Activated CD8-positive, alpha-beta memory T cell treated with anti-CD3 and anti-CD28 coated beads for 24 hours (primary cell): ENCODE results near the gene TRPM7.

Experiments used
- DNase-seq: peaks from one replicate; pipeline ENCODE4 v3.0.0-alpha.2; 2020

TRPM7 gene

DNA sequence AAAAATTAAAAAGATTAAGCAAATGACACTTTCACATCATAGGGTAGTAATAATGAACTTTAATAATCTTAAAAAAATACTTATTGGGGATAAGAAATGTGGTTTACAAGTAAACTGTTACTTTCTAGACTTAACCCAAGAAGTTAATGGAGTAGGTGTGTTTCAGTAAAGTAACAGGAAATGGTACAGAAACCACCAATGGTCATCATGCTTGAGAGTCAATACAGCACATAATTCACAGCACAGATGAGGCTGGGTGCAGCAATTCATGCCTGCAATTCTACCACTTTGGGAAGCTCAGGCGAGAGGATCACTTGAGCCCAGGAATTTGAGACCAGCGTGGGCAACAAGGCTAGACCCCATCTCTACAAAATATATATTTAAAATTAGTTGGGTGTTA is 128.6 kb downstream of the TRPM7 start:
- no peak for DNase-seq

DNA sequence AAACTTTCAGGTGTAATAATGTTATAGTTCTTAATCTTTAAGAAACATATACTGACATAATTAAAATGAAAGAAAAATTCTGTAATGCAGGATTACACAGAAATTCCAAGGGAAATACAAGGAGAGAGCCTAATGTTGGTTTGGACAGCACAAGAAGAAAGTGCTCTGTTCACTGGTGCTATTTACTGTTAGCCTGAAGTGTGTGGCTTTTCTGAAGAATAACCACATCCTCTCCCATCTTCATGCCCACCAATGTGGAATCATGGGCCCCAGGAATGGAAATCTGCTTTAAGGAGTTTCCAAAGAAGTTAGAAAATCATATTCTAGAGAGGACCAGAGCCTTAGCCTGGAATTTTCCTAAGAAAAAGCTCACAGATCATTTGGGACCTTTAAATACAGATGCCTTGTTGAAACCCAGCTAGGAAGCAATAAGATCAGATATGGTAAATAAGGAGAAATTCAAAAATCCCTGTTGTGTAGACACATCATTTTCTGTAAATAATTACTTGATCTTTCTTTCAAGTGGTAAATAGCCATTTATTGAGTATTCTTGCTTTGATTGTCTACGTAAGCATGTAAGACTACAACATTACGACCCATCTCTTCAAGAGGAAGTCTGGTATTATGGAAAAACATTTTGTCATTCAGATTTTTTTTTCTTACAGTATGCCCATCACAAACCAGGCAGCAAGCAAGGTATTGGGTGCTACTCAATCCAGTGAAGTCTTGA is 129.8 kb downstream of the TRPM7 start:
- DNase-seq = no peak

DNA sequence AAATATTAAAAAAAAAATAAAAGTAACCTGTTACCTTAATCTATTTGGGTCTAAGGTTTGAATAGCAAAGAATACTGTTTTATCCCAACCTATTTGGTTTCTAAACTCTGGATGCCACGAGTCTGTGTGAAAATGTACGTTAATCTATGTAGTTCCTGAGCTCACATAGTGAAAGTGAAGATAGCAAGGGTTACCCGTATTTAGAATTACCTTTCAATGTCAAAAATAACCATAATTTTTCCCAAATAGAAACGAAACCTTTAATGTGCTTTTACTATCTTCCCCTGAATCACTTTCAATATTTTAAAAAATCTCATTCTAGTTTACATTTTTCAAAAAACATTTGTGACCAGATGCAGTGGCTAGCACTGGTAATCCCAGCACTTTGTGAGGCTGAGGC is 134.4 kb downstream of the TRPM7 start:
- DNase-seq = no peak

- no peak for DNase-seq
Observed at GRCh38 chr15:50549326-50549725, 137.3 kb downstream of the TRPM7 start.

DNA sequence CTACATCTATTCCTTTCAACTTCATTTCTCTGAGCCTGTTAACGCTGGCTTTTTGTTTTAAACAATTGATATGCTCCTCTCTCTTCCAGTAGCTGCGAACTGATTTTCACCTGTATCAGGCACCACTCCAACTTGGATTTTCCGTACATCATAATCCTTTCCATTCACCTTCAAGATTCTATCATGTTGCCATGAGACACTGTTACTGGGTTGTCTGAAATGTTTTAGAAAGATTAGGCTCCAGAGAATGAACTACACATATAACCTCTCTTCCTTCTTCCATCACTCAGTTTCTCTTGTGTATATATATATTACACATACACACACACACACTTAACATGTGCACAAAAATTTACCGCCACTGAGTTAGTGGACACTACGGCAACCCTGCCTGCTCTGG is 140.0 kb downstream of the TRPM7 start, which contains the start of gene USP50:
Gene USP50 (minus strand): TSS at position 101 of the 400 bp plus-strand sequence. CDS start 141 bp downstream, outside the sequence.
- no peak for DNase-seq

GRCh38 chr15:50544368-50544767 is 142.2 kb downstream of the TRPM7 start:
- DNase-seq = no peak

DNA sequence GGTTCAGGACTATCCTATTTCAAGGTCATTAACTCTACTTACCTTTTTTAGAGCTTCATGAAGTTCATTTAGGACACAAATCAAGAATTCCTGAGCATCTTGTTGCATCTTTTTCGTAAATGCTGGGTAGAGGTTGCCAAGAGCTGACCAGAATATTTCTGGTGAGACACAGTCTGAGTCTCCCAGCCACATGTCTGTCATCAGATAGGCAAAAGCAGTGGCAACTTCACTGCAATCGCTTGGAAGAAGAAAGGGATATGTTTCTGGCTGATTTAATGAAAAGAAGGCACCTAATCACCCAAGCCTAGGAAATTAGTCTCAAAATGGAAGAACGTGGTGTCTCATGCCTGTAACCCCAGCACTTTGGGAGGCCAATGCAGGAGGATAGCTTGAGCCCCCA is 143.0 kb downstream of the TRPM7 start:
- no peak for DNase-seq

GRCh38 chr15:50542887-50543210 is 143.7 kb downstream of the TRPM7 start:
- no peak for DNase-seq

- no peak for DNase-seq
Observed at GRCh38 chr15:50531766-50532165, 154.8 kb downstream of the TRPM7 start.

DNA sequence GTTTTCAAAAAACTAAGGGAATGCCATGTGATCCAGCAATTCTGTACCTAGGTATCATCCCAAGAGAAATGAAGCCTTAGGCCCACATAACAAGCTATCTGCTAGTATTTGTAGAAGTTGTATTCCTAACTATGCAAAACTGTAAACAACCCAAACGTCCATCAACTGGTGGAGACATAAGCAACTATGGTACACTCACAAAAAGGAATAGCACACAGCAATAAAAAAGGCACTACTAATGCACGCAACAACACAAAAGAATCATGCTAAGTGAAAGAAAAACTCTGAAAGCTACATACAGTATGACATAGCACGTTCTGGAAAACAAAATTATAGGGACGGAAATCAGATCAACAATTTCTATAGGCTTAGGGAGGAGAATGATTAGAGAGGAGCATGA is 155.4 kb downstream of the TRPM7 start:
- no peak for DNase-seq

DNA sequence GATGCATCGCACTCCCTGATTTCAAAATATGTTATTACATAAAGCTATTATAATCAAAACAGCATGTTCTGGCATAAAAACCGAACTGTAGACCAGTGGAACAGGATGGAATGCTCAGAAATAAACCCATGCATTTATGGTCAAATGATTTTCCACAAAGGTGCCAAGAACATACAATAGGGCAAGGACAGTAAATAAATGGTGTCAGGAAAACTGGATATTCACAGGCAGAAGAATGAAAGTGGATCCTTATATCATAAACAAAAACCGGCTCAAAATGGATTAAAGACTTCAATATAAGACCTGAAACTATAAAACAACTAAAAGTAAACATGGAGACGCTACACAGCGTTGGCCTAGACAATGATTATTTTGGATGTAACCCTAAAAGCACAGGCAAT is 162.7 kb downstream of the TRPM7 start:
- no peak for DNase-seq

DNA sequence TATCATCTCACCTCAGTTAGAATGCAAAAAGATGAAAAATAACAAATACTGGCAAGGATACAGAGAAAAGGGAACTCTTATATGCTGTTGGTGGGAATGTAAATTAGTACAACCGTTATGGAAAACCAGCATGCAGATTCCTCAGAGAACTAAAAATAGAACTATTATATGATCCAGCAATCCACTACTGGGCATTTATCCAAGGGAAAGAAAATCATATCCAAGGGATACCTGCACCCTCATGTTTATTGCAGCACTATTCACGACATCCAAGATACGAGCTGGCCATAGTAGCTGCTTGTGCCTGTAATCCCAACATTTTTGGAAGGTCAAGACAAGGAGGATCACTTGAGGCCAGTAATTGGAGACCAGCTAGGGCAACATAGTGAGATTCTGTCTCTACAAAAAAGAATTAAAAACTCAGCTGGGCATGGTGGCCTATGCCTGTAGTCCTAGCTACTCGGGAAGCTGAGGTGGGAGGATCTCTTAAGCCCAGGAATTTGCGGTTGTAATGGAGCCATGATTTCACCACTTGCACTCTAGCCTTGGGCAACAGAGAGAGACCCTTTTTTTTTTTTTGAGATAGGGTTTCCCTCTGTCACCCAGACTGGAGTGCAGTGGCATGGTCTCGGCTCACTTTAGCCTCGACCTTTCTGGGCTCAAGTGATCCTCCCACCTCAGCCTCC is 166.7 kb downstream of the TRPM7 start:
- no peak for DNase-seq

GRCh38 chr15:50513001-50513400 is 173.6 kb downstream of the TRPM7 start:
- no peak for DNase-seq
